Pancreas (tissue), 10 donors: ENCODE data around the gene ARHGAP26. TPM values are rescaled to one million over a fixed set of nuclear protein-coding genes. Genes with fewer than 3 reads are reported as not detected.

Source experiments
- ATAC-seq, 4 donors: fragments of 200-7000 bp; cut with Tn5 transposase; one replicate each; pipeline versions ENCODE4 v1.8.0 to v1.9.1; 2020; ENCODE audit warnings: mild to moderate bottlenecking in 4 of 4, moderate library complexity in 4 of 4
- DNase-seq, 6 donors: peaks; one replicate each; pipeline ENCODE4 v3.0.0-alpha.2; 2020
- FAIRE-seq: peaks from 2 replicates; lab custom pipeline; 2012; peaks lifted over from hg19 to GRCh38; lab: Jason Lieb, UNC
- H3K27ac ChIP-seq, 4 donors: fragments of 200-600 bp; sonication (generic); 1 replicate in 3 of 4; 2 replicates in 1 of 4; pipeline versions ENCODE4 v1.5.0 to v1.8.0; 2020
- H3K27me3 ChIP-seq, 4 donors: fragments of 200-600 bp; one replicate each; pipeline ENCODE4 v1.8.0; 2021
- H3K36me3 ChIP-seq, 3 donors: fragments of 200-600 bp; sonication (generic) in 1 of 3; one replicate each; pipeline versions ENCODE4 v1.5.0 to v1.8.0; 2020 to 2021
- H3K4me1 ChIP-seq, 3 donors: fragments of 200-600 bp; one replicate each; pipeline ENCODE4 v1.8.0; 2021
- H3K4me3 ChIP-seq, 4 donors: fragments of 200-600 bp; sonication (generic) in 2 of 4; one replicate each; pipeline versions ENCODE4 v1.5.0 to v1.8.0; 2020 to 2021
- H3K9me3 ChIP-seq, 4 donors: fragments of 200-600 bp; one replicate each; pipeline ENCODE4 v1.8.0; 2021
- CTCF ChIP-seq, 4 donors: fragments of 200-600 bp; sonication (generic) in 3 of 4; IDR thresholded peaks; one replicate each; pipeline versions ENCODE4 v1.5.0 to v1.8.0; 2021; ENCODE audit warnings: antibody characterized with exemption in 4 of 4
- WGBS, 2 donors: extraction: QIAGEN DNeasy Blood & Tissue Kit; methylation state at CpG; one replicate each; pipeline ENCODE4 v1.1.7; 2013; 5-methylcytosine and 5-hydroxymethylcytosine counted together
- intact Hi-C, 3 donors: fragments of 100-400 bp; cut with DNase I; formaldehyde crosslinking; loops; one replicate each; pipeline versions ENCODE4 v1.11.1 to v1.14.2; 2022
- polyA plus RNA-seq, 2 donors: library from polyadenylated mRNA; stranded (reverse); fragments of 200-250 nt; gene quantifications; one replicate each; pipeline ENCODE4 v1.2.3, GENCODE V29; 2013
- total RNA-seq, 6 donors: library from RNA; stranded (reverse); fragmentation: NEBNext Ultra II Directional in 4 of 6; extraction: Animal tissue kit (Norgen Biotek cat#: 25700) in 4 of 6; gene quantifications; one replicate each; pipeline versions ENCODE4 v1.2.1 to v1.2.4, GENCODE V29; 2021 to 2023
- donor health status: healthy with polysubstance abuse.
- donor health status: DM: no; HTN: no; CAD: no; lungs with moderate emphysema.
- donor health status: DM: no; HTN: no; CAD: no.
- donor health status: control.
- donor health status: control.
- donor health status: Bipolar disorder and iron deficiency.
- donor health status: DM: yes; HTN: yes; CAD: no.
- donor health status: DM: no; HTN: no; CAD: no.
- donor health status: DM: no; HTN: no; CAD: no.
- donor health status: DM: yes; HTN: yes; CAD: no.

The ARHGAP26 gene
- total and polyA plus RNA-seq, 8 donors = 3.0 to 28.1 (median 10.3) TPM

GRCh38 chr5:143130613-143131305 lies 360.6 kb downstream of the ARHGAP26 start:
- Histone ChIP-seq H3K4me1 (no peaks in the 10 kb centered on the region), H3K27ac (no peak overlapping the region), H3K9me3 (no peaks in the 10 kb centered on the region), H3K36me3 (no peaks in the 10 kb centered on the region), H3K27me3 (no peaks in the 10 kb centered on the region), H3K4me3 (no peak overlapping the region)
- FAIRE-seq (no peak), ATAC-seq (no peak), DNase-seq (no peak)
- no peak for TF ChIP-seq CTCF (IDR thresholded peaks at IDR 0.05)
- intact Hi-C loops = no loop called here
- WGBS, 2 donors = 88 to 94% methylated on average over 5 of the region's 5 CpGs

GRCh38 chr5:143131972-143132371 lies 361.8 kb downstream of the ARHGAP26 start:
- DNase-seq (no peak), ATAC-seq (no peak), FAIRE-seq (no peak)
- Histone ChIP-seq H3K27ac (no peak overlapping the region), H3K9me3 (no peaks in the 10 kb centered on the region), H3K4me1 (no peaks in the 10 kb centered on the region), H3K36me3 (no peaks in the 10 kb centered on the region), H3K27me3 (no peaks in the 10 kb centered on the region), H3K4me3 (no peak overlapping the region)
- TF ChIP-seq CTCF (IDR thresholded peaks at IDR 0.05) = no peak
- intact Hi-C loops = no loop called here
- 84 to 89% methylated on average over 6 of the region's 6 CpGs for WGBS, 2 donors

- Histone ChIP-seq H3K36me3 (no peaks in the 10 kb centered on the region), H3K4me3 (no peak overlapping the region), H3K9me3 (no peaks in the 10 kb centered on the region), H3K27ac (no peak overlapping the region), H3K27me3 (no peaks in the 10 kb centered on the region), H3K4me1 (no peaks in the 10 kb centered on the region)
- TF ChIP-seq CTCF (IDR thresholded peaks at IDR 0.05) = no peak
- intact Hi-C loops = no loop called here
- WGBS, 2 donors = 89 to 93% methylated on average over 1 of the region's 1 CpG
- DNase-seq (no peak), FAIRE-seq (no peak), ATAC-seq (no peak)
These were observed 362.6 kb downstream of the ARHGAP26 start for GRCh38 chr5:143132739-143133138.

GRCh38 chr5:143133721-143134120 lies 363.5 kb downstream of the ARHGAP26 start:
- intact Hi-C loops = no loop called here
- H3K36me3 ChIP-seq = no peaks in the 10 kb centered on the region
- no peaks in the 10 kb centered on the region for H3K4me1 ChIP-seq
- DNase-seq (no peak), FAIRE-seq (no peak), ATAC-seq (no peak)
- no peak overlapping the region for H3K4me3 ChIP-seq
- H3K27me3 ChIP-seq = no peaks in the 10 kb centered on the region
- H3K9me3 ChIP-seq = no peaks in the 10 kb centered on the region
- H3K27ac ChIP-seq = no peak overlapping the region
- TF ChIP-seq CTCF (IDR thresholded peaks at IDR 0.05) = no peak
- WGBS, 2 donors = 91 to 94% methylated on average over 11 of the region's 11 CpGs

GRCh38 chr5:143134269-143134668 lies 364.1 kb downstream of the ARHGAP26 start:
- intact Hi-C loops = no loop called here
- Histone ChIP-seq H3K36me3 (no peaks in the 10 kb centered on the region), H3K27ac (no peak overlapping the region), H3K4me3 (no peak overlapping the region), H3K9me3 (no peaks in the 10 kb centered on the region), H3K4me1 (no peaks in the 10 kb centered on the region), H3K27me3 (no peaks in the 10 kb centered on the region)
- DNase-seq (no peak), ATAC-seq (no peak), FAIRE-seq (no peak)
- no peak for TF ChIP-seq CTCF (IDR thresholded peaks at IDR 0.05)
- 77 to 85% methylated on average over 3 of the region's 3 CpGs for WGBS, 2 donors
